Activated T-helper 2 cell treated with anti-CD3 and anti-CD28 coated beads, Interferon-gamma antibody, Interleukin-2, Interleukin-4, amounts not matched to agents 10 μg/mL and 5 μg/mL and 100 μg/mL, durations not matched to agents 14 hours and 24 hours and 36 hours (primary cell): ENCODE results near the gene PRDM2. TPM values are rescaled to one million over a fixed set of nuclear protein-coding genes. Genes with fewer than 3 reads are reported as not detected.

Source experiments
- DNase-seq: peaks from one replicate; pipeline ENCODE4 v3.0.0; 2021; ENCODE audit warnings: low spot score
- H3K27ac Mint-ChIP-seq: one replicate; pipeline ENCODE4 v1.8.0; 2021; ENCODE audit warnings: mixed read lengths
- H3K27me3 Mint-ChIP-seq: one replicate; pipeline ENCODE4 v1.8.0; 2021; ENCODE audit warnings: low read depth, mixed read lengths
- H3K36me3 Mint-ChIP-seq: one replicate; pipeline ENCODE4 v1.8.0; 2021; ENCODE audit warnings: low read depth, mixed read lengths
- H3K4me1 Mint-ChIP-seq: one replicate; pipeline ENCODE4 v1.8.0; 2021; ENCODE audit warnings: low read depth, mixed read lengths
- H3K4me3 Mint-ChIP-seq: one replicate; pipeline ENCODE4 v1.8.0; 2021; ENCODE audit warnings: low read depth, mild to moderate bottlenecking, moderate library complexity, mixed read lengths
- H3K9me3 Mint-ChIP-seq: one replicate; pipeline ENCODE4 v1.8.0; 2021; ENCODE audit warnings: mixed read lengths
- intact Hi-C: fragments of 100-400 bp; cut with micrococcal nuclease; formaldehyde crosslinking; loops from one replicate; pipeline ENCODE4 v1.15.1; 2023
- total RNA-seq: library from RNA; stranded (reverse); gene quantifications from 2 replicates; pipeline ENCODE4 v1.2.3, GENCODE V29; 2022

The PRDM2 gene
- total RNA-seq, 1 donor from 2014 or later, result 45.0 TPM

DNA sequence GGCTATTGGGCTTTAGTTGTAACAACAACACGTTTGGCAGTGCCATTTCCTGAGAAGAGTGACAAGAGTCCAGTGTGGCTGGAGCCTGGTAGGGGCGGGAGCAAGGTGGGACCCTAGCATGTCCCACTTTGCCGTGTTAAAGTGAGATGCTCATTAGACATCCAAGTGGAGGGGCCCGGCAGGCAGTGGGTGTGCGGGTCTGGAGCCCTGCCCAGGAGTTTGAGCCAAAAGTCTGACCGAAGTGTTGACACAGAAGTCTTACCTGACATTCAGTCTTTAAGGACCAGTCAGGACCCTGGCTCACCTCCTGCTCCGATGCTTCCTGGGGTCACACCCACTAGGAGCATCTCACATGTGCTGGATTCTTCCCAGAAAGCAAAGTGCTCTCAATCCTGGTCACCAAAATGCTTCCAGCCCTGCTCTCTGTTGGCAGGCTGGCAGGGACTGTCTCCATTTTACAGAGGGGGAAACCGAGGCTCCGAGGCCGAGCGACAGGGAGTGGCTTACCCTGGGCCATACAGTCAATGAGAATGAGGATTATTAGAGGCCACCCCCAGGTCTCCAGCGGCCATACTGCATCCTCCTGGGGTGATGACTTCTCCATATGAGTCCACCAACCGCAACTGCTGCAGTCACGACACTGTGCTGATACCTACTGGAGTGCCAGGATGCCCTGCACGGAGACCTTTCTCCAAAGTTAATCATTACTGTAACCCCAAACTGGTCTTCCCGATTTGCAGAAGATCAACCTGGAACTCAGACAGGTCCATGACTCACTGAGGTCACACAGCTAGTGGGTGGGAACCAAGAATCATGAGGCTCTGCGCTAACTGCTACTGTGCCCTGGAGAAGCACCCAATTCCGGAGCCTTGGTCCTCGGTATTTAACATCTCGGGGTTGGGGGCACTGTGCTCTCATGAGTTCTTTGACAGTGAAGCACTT, 112.7 kb downstream of the PRDM2 start:
- Mint-ChIP-seq H3K36me3 (no peaks in the 10 kb centered on the region), H3K4me1 (peaks cover 6% of the 10 kb centered on the region), H3K4me3 (no peak overlapping the region), H3K9me3 (no peaks in the 10 kb centered on the region), H3K27me3 (no peaks in the 10 kb centered on the region), H3K27ac (no peak overlapping the region)
- intact Hi-C loops, result loop anchor here (1.0 kb wide), 1 partner anchor 147 kb away; no protein-coding TSS in a partner anchor
- DNase-seq, result no peak

DNA sequence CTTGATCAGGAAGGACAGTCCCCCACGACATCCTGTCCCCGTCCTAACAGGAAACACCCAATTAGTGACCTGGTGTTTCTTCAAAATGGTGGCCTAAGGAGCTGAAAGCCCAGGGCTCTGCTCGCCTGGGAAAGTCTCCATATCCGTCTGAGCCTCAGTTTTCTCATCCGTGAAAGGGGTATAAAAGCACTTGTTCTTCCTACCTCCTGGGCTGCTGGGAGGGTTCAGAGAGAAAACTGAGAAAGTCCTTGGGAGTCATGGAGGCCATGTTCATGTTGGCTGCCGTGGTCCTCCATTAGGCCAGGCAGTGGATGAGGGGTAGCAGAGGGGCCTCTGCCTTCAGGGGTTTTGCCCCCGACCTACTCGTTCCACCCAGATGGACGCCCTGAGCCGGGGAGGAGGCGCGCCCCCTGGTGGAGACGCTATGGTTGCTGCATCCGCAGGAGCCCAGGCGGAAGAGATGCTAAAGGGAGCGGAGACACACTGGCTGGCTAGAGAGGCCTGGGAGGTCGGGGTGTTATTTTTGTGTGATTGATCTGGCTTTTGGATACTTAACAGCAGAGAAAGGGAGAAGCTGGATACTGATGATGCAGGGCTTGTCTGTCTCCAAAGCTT, 113.5 kb downstream of the PRDM2 start:
- Mint-ChIP-seq H3K36me3 (no peaks in the 10 kb centered on the region), H3K4me1 (peaks cover 6% of the 10 kb centered on the region), H3K9me3 (no peaks in the 10 kb centered on the region), H3K27ac (no peak overlapping the region), H3K27me3 (no peaks in the 10 kb centered on the region), H3K4me3 (no peak overlapping the region)
- intact Hi-C loops, result loop anchor here (1.0 kb wide), 1 partner anchor 148 kb away; no protein-coding TSS in a partner anchor
- DNase-seq, result peak; percentile 32

DNA sequence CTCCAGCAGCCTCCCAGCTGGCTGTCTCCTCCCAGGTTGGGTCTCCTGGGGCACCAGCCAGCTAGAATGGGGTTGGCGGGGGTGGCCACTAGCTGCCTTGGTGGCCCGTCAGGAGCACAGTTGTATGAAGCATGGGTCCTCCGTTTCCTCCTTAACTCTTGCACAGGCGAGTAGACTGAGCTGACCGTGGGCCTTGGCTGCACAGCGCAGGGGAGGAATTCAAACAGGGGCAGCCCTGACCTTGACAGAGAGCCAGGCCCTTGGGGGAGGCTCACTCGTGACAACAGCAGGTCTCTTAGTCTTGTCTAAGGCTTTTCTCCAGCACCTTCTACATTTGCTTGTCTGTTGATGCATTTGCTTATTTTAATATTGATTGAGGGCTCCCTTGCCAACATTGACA, 114.1 kb downstream of the PRDM2 start:
- intact Hi-C loops, result no loop called here
- H3K4me1 Mint-ChIP-seq, result peaks cover 6% of the 10 kb centered on the region
- no peak overlapping the region for H3K27ac Mint-ChIP-seq
- DNase-seq, result no peak
- no peaks in the 10 kb centered on the region for H3K27me3 Mint-ChIP-seq
- H3K9me3 Mint-ChIP-seq, result no peaks in the 10 kb centered on the region
- H3K36me3 Mint-ChIP-seq, result no peaks in the 10 kb centered on the region
- no peak overlapping the region for H3K4me3 Mint-ChIP-seq

DNA sequence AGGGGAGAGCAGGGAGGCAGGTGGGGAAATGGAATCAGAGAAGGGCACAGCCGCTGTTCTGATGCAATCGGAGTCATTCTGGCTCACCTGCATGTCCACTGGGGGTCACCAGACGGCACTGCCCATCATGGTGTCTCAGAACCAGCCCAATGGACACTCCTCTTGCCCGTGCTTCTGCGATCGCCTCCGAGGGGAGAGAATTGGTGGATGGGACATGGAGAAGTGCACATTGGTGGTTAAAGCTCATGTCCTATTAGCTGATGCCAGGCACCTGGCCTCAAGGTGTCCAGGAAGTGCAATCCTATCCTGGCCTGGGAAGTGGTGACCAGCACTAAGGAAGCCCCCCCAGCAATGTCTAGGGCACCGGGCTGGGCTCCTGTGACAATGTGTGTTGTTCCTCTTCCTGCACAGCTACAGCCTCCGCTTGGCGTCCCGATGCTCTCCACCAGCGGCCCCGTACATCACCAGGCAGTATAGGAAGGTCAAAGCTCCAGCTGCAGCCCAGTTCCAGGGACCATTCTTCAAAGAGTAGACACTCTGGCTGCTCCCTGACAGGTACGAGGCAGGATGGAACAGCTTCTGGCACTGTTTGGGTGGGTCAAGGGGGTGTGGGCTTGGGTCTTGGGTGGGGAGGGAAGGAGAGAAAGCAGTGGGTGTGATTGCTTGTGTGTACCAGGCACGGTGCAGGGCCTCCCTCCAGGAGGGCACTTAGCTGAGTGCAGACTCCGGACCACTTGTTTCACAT, 116.2 kb downstream of the PRDM2 start:
- intact Hi-C loops, result no loop called here
- no peak for DNase-seq
- Mint-ChIP-seq H3K27me3 (no peaks in the 10 kb centered on the region), H3K9me3 (no peaks in the 10 kb centered on the region), H3K36me3 (no peaks in the 10 kb centered on the region), H3K4me1 (no peaks in the 10 kb centered on the region), H3K4me3 (no peak overlapping the region), H3K27ac (no peak overlapping the region)

DNA sequence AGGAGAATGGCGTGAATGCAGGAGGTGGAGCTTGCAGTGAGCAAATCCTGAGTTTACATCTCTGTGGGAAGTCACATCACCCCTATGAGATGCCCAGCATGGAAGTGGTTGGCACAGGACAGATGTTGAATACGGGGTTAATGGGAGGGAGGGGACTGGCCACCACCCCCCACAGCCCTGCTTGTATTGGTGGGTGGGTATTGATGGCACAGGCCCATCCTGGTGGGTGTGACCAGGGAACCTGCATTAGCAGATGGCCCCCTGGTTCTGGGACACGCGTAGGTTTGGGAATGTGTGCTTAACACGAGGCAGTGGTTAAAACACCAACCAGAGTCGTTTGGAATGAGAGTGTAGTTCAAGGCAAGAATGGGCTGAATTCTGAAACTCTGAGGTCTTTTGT, 117.9 kb downstream of the PRDM2 start:
- intact Hi-C loops, result no loop called here

DNA sequence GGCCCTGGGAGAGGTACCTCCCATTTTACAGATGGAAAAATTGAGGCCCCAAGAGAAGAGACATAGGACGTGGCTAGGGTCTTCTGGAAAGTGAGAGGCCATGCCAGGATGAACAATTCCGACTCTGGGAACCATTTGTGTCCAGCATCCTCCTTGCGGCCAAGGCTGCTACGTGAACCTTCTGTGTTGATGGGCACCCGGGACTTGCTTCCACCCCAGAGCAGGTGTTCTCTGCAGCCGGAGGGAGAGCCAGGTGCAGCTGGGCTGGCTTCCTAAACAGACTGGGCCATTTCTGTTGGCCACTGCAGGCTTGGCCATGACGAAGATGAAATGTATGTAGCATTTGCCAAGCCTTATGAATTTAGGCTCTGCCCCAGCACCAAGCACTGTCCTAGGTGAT, 118.9 kb downstream of the PRDM2 start:
- no peaks in the 10 kb centered on the region for H3K4me1 Mint-ChIP-seq
- H3K4me3 Mint-ChIP-seq, result no peak overlapping the region
- no peak for DNase-seq
- H3K27ac Mint-ChIP-seq, result no peak overlapping the region
- H3K36me3 Mint-ChIP-seq, result peaks cover 4% of the 10 kb centered on the region
- H3K9me3 Mint-ChIP-seq, result no peaks in the 10 kb centered on the region
- H3K27me3 Mint-ChIP-seq, result no peaks in the 10 kb centered on the region
- intact Hi-C loops, result no loop called here

More for the DNA sequence above, 117.9 kb downstream of the PRDM2 start:
- no peak overlapping the region for H3K4me3 Mint-ChIP-seq
- DNase-seq, result no peak
- H3K27me3 Mint-ChIP-seq, result no peaks in the 10 kb centered on the region
- no peaks in the 10 kb centered on the region for H3K9me3 Mint-ChIP-seq
- no peak overlapping the region for H3K27ac Mint-ChIP-seq
- H3K36me3 Mint-ChIP-seq, result peaks cover 4% of the 10 kb centered on the region
- no peaks in the 10 kb centered on the region for H3K4me1 Mint-ChIP-seq

DNA sequence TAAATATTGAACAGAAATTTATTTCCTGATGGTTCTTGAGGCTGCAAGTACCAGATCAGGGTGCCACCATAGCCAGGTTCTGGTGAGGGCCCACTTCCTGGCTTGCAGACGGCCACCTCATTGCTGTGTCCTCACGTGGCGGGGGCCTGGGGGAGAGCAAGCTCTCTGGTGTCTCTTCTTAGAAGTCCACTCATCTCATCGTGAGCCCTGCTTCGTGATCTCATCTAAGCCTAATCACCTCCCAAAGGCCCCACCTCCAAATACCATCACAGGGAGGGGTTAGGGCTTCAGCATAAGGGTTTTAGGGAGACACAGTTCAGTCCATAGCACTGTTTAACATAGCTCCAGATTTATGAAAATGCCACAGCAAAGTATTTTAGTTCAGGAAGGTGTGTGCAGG, 119.7 kb downstream of the PRDM2 start:
- intact Hi-C loops, result no loop called here
- no peaks in the 10 kb centered on the region for H3K27me3 Mint-ChIP-seq
- no peak overlapping the region for H3K27ac Mint-ChIP-seq
- H3K4me3 Mint-ChIP-seq, result no peak overlapping the region
- DNase-seq, result no peak
- H3K9me3 Mint-ChIP-seq, result no peaks in the 10 kb centered on the region
- H3K36me3 Mint-ChIP-seq, result peaks cover 4% of the 10 kb centered on the region
- no peaks in the 10 kb centered on the region for H3K4me1 Mint-ChIP-seq

DNA sequence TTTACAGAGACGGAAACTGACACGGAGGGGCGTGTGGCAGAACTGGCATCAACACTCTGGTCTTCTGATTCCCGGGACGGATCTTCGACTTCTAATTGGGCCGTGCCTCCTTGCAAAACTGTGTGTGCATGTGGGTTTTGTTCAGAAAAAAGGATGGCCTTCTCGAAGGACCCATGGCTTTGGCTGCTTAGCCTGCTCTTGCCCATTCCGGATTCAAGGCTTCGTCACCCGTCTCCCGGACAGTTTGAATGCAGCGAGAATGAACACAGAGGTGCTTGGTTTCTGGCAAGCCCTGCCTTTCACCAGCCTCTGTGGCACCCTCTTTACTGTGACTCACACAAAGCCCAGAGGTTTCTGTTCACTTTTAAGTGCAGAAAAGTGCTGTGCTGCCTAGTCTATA, 120.1 kb downstream of the PRDM2 start:
- Mint-ChIP-seq H3K9me3 (no peaks in the 10 kb centered on the region), H3K27ac (no peak overlapping the region), H3K4me3 (no peak overlapping the region), H3K36me3 (peaks cover 4% of the 10 kb centered on the region), H3K4me1 (no peaks in the 10 kb centered on the region), H3K27me3 (no peaks in the 10 kb centered on the region)
- no peak for DNase-seq
- intact Hi-C loops, result no loop called here

DNA sequence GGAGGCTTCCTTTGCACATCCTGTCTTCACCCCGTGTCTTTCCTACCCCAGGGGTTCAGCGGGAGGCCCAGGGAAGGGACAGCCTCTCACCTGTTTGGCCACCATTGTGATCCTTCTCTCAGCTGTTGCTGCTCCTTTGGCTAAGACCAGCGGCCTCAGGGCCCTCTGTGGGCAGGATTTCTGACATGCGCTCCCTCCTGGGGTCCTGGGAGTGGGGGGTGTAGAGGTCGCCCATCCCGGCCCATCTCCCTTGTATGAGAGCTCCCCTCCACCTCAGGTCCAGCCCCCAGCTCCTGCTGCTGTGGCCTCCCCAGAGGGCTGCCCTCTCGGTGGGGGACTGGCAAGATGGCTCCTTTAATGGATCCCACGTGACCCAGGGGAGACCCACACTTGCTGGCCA, 120.5 kb downstream of the PRDM2 start:
- Mint-ChIP-seq H3K27me3 (no peaks in the 10 kb centered on the region), H3K27ac (no peak overlapping the region), H3K9me3 (no peaks in the 10 kb centered on the region), H3K36me3 (peaks cover 4% of the 10 kb centered on the region), H3K4me1 (no peaks in the 10 kb centered on the region), H3K4me3 (no peak overlapping the region)
- no peak for DNase-seq
- intact Hi-C loops, result no loop called here

DNA sequence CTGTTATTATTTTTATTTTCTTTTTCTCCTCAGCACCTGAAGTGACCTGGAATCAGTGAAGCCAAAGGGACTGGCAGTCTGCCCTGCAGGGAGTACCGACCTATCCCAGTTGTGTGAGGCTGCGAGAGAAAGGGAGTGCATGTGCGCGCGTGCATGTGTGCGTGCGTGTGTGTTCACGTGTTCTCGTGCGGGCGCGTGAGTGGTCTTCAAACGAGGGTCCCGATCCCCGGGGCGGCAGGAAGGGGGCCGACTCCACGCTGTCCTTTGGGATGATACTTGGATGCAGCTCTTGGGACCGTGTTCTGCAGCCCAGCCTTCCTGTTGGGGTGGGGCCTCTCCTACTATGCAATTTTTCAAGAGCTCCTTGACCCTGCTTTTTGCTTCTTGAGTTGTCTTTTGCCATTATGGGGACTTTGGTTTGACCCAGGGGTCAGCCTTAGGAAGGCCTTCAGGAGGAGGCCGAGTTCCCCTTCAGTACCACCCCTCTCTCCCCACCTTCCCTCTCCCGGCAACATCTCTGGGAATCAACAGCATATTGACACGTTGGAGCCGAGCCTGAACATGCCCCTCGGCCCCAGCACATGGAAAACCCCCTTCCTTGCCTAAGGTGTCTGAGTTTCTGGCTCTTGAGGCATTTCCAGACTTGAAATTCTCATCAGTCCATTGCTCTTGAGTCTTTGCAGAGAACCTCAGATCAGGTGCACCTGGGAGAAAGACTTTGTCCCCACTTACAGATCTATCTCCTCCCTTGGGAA, 123.3 kb downstream of the PRDM2 start:
- DNase-seq, result peak; percentile 4
- H3K4me1 Mint-ChIP-seq, result no peaks in the 10 kb centered on the region
- intact Hi-C loops, result no loop called here
- no peaks in the 10 kb centered on the region for H3K27me3 Mint-ChIP-seq
- no peak overlapping the region for H3K27ac Mint-ChIP-seq
- H3K36me3 Mint-ChIP-seq, result peaks cover 4% of the 10 kb centered on the region
- no peaks in the 10 kb centered on the region for H3K9me3 Mint-ChIP-seq
- no peak overlapping the region for H3K4me3 Mint-ChIP-seq

DNA sequence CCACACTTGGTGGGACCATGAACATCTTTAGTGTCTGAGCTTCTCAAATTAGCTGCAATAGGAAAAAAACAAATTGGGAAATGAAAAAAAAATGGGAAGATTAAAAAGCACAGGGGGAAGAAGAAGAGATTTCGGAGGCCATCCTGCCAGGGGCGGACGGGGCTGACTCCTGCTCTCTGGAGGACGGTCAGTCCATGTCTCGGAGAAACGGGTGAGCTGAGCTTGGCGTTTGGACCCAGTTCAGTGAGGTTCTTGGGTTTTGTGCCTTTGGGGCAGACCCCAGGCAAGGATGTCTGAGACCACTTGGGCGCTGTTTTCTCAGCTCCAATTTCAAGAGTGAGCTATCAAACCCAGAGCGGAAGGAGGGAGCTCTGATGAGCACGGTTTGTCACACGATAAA, 123.9 kb downstream of the PRDM2 start:
- Mint-ChIP-seq H3K4me3 (no peak overlapping the region), H3K36me3 (peaks cover 4% of the 10 kb centered on the region), H3K9me3 (no peaks in the 10 kb centered on the region), H3K27me3 (no peaks in the 10 kb centered on the region), H3K4me1 (no peaks in the 10 kb centered on the region), H3K27ac (no peak overlapping the region)
- intact Hi-C loops, result no loop called here
- DNase-seq, result no peak

DNA sequence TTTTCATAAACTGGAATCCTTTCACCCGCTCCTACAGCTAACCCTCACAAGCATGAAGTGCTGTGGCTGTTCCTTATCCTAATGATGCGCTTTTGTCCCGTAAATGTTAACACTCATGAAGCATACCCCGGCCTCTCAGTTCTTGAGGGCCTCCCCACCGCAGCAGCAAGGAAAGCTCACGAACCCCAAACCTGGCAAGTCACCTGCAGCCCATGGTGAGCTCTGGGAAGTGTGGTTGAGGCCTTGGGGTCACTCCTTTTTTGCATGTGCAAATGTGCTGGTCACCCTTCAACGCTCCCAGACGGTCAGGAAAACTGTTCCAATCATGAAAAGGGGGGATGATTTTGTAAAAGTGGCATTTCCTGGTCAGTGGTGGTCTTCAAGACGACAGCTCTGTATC, 124.6 kb downstream of the PRDM2 start:
- Mint-ChIP-seq H3K4me3 (no peak overlapping the region), H3K27me3 (no peaks in the 10 kb centered on the region), H3K4me1 (no peaks in the 10 kb centered on the region), H3K9me3 (no peaks in the 10 kb centered on the region), H3K27ac (no peak overlapping the region), H3K36me3 (peaks cover 4% of the 10 kb centered on the region)
- no peak for DNase-seq
- intact Hi-C loops, result no loop called here
